Measurements from ENCODE around the gene NF2. TPM values are rescaled to one million over a fixed set of nuclear protein-coding genes. Genes with fewer than 3 reads are reported as not detected.
"Not testable (repeated sequence)": the region's sequence is repeated elsewhere in the genome, so short reads cannot be mapped to it uniquely, and the experiment has no call there.

The NF2 gene
- total and polyA plus RNA-seq, 9 donors = 16.9 to 30.1 (median 19.8) TPM

DNA sequence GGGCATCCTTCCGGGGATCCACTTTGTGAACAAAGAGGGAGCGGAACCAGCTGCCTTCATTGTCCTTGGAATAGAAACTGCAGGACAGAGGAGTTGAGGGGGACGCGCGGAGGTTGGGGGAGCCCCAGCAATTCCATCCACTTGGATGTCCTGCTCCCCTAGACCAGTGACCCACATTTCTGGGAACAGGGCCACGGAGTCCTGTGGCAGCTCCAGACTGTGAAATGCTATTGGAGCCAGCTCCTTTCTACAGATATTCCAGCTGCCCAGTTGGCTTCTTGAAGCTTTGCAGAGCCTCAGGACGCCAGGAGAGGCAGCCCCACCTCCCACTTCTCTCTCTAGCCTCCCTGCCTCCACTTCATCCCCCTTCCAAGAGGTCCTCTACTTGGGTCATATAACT lies 33.0 kb upstream of the NF2 start:
- no peaks in the 10 kb centered on the region for H3K27me3 ChIP-seq (ENCODE audit: control insufficient read depth, insufficient read depth, low read length)
- WGBS (ENCODE audit: insufficient coverage) = 87% methylated on average over 4 of the region's 7 CpGs

DNA sequence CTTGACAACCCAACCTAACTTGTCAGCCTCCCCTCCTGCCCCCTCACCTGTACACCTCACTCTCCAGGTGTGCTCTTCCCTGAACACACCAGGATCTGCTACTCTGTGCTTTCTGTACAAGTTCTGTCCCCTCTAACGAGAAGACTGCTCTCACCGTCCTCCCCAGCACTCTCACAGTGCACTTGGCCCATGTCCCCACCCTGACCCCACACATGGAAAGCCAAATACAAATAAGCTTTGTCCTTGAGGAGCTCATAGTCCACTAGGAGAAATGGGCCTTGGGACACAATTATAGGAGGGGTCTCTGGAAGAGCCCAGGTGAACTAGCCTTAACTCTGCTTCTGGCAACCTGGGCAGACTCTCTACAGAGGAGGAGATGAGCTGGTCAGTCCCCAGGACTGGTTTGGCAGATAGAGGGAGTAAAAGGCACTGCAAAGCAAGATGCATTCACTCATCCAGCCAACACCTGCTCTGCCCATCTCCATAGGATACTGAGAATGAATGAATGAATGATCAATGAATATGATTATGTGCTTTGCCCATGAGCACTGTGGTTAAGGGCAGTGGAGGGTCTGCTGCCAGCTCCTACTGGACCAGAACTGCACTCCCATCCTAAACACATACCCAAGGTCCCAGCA lies 32.4 kb upstream of the NF2 start:
- DNase-seq = no peak
- Histone ChIP-seq H3K9me3 (replicated peaks; ENCODE audit: control insufficient read depth, low read depth, low read length) (no peaks in the 10 kb centered on the region), H3K4me3 (ENCODE audit: low read length) (no peak overlapping the region), H3K27ac (ENCODE audit: low read length) (no peak overlapping the region), H3K27me3 (ENCODE audit: control insufficient read depth, insufficient read depth, low read length) (no peaks in the 10 kb centered on the region), H3K4me1 (ENCODE audit: control insufficient read depth, insufficient read depth, low read length) (no peaks in the 10 kb centered on the region), H3K36me3 (ENCODE audit: control insufficient read depth, insufficient read depth, low read length) (peaks cover 33% of the 10 kb centered on the region)
- WGBS (ENCODE audit: insufficient coverage) = 100% methylated on average over 2 of the region's 2 CpGs

More for the DNA sequence above, 33.0 kb upstream of the NF2 start:
- no peaks in the 10 kb centered on the region for H3K9me3 ChIP-seq (replicated peaks; ENCODE audit: control insufficient read depth, low read depth, low read length)
- no peak overlapping the region for H3K4me3 ChIP-seq (ENCODE audit: low read length)
- peaks cover 34% of the 10 kb centered on the region for H3K36me3 ChIP-seq (ENCODE audit: control insufficient read depth, insufficient read depth, low read length)
- DNase-seq = no peak
- no peak overlapping the region for H3K27ac ChIP-seq (ENCODE audit: low read length)
- no peaks in the 10 kb centered on the region for H3K4me1 ChIP-seq (ENCODE audit: control insufficient read depth, insufficient read depth, low read length)

DNA sequence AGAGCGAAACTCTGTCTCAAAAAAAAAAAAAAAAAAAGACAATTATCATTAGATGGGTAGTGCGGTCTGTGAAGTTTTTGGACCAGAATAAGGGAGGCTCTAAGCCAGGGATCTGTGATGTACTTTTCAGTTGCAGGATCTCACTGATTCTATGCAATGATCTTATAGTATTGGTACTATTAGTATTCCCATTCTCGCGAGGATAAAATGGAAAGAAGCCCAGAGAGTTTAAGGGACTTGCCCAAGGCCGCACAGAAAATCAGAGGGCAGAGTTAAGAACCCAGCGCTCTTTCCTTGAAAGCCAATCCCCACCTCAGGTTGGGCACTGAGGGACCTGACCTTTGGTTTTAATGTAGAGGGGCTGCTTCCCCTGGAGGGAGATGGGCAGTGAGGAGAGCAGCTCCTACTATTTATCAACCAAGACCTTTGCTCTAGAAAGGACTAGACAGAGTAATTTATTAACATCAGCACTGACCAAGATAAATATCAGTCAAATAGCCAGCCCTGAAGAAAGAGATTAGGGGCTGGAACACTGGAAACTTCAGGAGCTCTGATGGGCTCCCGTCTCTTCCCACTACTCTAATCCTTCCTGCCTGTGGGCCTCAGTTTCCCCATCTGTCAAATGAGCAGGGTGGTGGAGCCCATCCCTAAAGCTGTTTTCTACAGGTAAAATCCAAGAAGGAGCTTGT lies 28.5 kb upstream of the NF2 start:
- H3K4me1 ChIP-seq (ENCODE audit: control insufficient read depth, insufficient read depth, low read length) = no peaks in the 10 kb centered on the region
- no peak for DNase-seq
- H3K9me3 ChIP-seq (replicated peaks; ENCODE audit: control insufficient read depth, low read depth, low read length) = no peaks in the 10 kb centered on the region
- no peaks in the 10 kb centered on the region for H3K27me3 ChIP-seq (ENCODE audit: control insufficient read depth, insufficient read depth, low read length)
- no peak overlapping the region for H3K4me3 ChIP-seq (ENCODE audit: low read length)
- no peak overlapping the region for H3K27ac ChIP-seq (ENCODE audit: low read length)
- peaks cover 8% of the 10 kb centered on the region for H3K36me3 ChIP-seq (ENCODE audit: control insufficient read depth, insufficient read depth, low read length)
- WGBS (ENCODE audit: insufficient coverage) = no CpG with 5 or more reads among the region's 7 CpGs

DNA sequence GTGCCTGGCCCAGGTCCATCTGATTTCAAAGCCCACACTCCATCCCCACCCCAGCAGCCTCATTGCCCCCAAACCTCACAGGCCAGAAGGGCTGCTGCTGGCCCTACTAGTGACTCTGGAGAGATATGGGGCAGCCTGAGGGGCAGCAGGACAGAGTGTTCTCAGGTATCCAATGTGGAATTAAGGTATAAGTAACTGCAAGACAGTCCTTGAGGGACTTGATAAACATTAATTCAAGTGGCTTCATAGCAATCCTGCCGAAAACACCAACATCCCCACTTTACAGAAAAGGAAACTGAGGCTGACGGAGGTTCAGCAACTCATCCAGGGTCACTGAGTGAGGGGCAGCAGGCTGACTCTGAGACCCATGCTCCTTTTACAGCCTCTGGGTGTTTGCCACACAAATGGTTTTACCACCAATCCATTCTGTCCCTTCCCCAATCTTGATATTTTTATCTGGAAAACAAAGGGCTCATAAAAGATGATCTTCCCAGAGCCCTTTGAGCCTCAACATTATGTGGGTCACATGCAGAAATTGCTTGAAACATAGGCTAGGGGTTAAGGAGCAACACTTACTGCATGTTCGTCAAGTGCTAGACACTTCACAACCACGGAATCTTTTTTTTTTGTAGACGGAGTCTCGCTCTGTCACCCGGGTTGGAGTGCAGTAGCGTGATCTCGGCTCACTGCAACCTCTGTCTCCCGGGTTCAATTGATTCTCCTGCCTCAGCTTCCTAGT lies 24.8 kb upstream of the NF2 start:
- Histone ChIP-seq H3K4me3 (ENCODE audit: low read length) (no peak overlapping the region), H3K36me3 (ENCODE audit: control insufficient read depth, insufficient read depth, low read length) (peaks cover 2% of the 10 kb centered on the region), H3K27ac (ENCODE audit: low read length) (no peak overlapping the region), H3K27me3 (ENCODE audit: control insufficient read depth, insufficient read depth, low read length) (no peaks in the 10 kb centered on the region), H3K4me1 (ENCODE audit: control insufficient read depth, insufficient read depth, low read length) (peaks cover 11% of the 10 kb centered on the region), H3K9me3 (replicated peaks; ENCODE audit: control insufficient read depth, low read depth, low read length) (no peaks in the 10 kb centered on the region)
- 80% methylated on average over 8 of the region's 10 CpGs for WGBS (ENCODE audit: insufficient coverage)
- DNase-seq = no peak

DNA sequence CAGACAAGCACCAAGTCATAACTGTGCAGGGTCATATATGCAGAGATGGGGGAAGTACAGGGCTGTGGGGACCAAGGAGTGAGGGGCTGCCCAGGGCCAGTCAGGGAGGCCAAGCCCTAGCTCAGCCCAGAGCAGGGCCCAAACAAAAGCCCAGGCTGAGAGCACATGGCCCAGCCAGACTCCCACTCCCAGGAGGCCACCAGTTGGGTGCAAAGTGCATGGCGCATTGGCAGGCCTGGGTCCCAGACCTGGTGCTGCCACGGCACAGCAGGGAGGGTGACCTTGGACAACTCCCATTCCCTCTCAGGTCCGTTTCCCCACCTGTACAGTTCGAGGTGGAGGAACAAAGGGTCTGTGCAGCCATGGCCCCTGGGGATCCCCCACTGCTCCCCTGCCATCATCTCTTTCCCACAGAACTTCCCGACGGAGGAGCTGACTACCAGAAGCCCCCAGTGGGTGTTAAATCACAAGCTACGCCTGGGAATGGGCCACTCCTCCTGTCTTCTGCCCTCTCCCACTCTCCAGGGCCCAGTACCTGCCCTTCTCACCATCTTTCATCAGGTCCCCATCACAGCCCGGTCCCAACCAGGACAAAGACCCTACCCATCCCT lies 23.1 kb upstream of the NF2 start:
- H3K9me3 ChIP-seq (replicated peaks; ENCODE audit: control insufficient read depth, low read depth, low read length) = no peaks in the 10 kb centered on the region
- peaks cover 11% of the 10 kb centered on the region for H3K4me1 ChIP-seq (ENCODE audit: control insufficient read depth, insufficient read depth, low read length)
- H3K36me3 ChIP-seq (ENCODE audit: control insufficient read depth, insufficient read depth, low read length) = peaks cover 2% of the 10 kb centered on the region
- DNase-seq = peak; percentile 17
- no peaks in the 10 kb centered on the region for H3K27me3 ChIP-seq (ENCODE audit: control insufficient read depth, insufficient read depth, low read length)
- peak overlapping the region; percentile 55 for H3K4me3 ChIP-seq (ENCODE audit: low read length)
- H3K27ac ChIP-seq (ENCODE audit: low read length) = peak overlapping the region; percentile 79
- WGBS (ENCODE audit: insufficient coverage) = 26% methylated on average over 8 of the region's 8 CpGs

DNA sequence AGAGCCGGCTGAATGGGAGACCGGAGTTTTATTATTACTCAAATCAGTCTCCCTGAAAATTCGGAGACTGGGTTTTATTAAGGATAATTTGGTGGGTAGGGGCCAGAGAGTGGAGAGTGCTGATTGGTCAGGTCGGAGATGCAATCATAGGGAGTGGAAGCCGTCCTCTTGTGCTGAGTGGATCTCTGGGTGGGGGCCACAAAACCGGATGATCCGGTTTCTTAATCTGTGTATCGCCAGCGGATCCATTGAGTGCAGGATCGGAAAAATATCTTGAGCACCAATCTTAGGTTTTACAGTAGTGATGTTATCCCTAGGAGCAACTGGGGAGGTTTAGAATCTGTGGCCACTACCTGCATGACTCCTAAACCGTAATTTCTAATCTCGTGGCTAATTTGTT lies 21.6 kb upstream of the NF2 start:
- H3K27ac ChIP-seq (ENCODE audit: low read length) = no peak overlapping the region
- no peak overlapping the region for H3K4me3 ChIP-seq (ENCODE audit: low read length)
- H3K36me3 ChIP-seq (ENCODE audit: control insufficient read depth, insufficient read depth, low read length) = peaks cover 2% of the 10 kb centered on the region
- 88% methylated on average over 12 of the region's 12 CpGs for WGBS (ENCODE audit: insufficient coverage)
- DNase-seq = no peak
- no peaks in the 10 kb centered on the region for H3K9me3 ChIP-seq (replicated peaks; ENCODE audit: control insufficient read depth, low read depth, low read length)
- H3K4me1 ChIP-seq (ENCODE audit: control insufficient read depth, insufficient read depth, low read length) = peaks cover 11% of the 10 kb centered on the region
- no peaks in the 10 kb centered on the region for H3K27me3 ChIP-seq (ENCODE audit: control insufficient read depth, insufficient read depth, low read length)

DNA sequence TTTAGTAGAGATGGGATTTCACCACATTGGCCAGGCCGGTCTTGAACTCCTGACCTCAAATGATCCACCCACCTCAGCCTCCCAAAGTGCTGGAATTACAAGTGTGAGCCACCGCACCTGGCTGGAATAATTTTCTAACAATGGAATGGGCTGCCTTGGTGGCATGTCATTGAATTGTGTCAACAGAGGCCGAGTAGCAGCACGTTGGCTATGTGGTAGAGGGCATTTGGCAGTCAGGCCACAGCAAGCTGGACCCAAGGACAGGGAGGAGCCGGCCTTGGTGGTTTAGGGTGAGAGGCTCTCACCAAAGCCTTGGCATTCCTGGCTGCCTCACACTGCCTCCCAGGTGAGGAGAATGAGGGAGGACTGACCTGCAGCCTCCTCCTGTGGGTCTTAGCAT lies 18.5 kb upstream of the NF2 start:
- no peak for DNase-seq
- no peaks in the 10 kb centered on the region for H3K9me3 ChIP-seq (replicated peaks; ENCODE audit: control insufficient read depth, low read depth, low read length)
- H3K4me3 ChIP-seq (ENCODE audit: low read length) = no peak overlapping the region
- H3K27ac ChIP-seq (ENCODE audit: low read length) = no peak overlapping the region
- H3K36me3 ChIP-seq (ENCODE audit: control insufficient read depth, insufficient read depth, low read length) = no peaks in the 10 kb centered on the region
- WGBS (ENCODE audit: insufficient coverage) = 93% methylated on average over 3 of the region's 5 CpGs
- H3K4me1 ChIP-seq (ENCODE audit: control insufficient read depth, insufficient read depth, low read length) = peaks cover 11% of the 10 kb centered on the region
- no peaks in the 10 kb centered on the region for H3K27me3 ChIP-seq (ENCODE audit: control insufficient read depth, insufficient read depth, low read length)

DNA sequence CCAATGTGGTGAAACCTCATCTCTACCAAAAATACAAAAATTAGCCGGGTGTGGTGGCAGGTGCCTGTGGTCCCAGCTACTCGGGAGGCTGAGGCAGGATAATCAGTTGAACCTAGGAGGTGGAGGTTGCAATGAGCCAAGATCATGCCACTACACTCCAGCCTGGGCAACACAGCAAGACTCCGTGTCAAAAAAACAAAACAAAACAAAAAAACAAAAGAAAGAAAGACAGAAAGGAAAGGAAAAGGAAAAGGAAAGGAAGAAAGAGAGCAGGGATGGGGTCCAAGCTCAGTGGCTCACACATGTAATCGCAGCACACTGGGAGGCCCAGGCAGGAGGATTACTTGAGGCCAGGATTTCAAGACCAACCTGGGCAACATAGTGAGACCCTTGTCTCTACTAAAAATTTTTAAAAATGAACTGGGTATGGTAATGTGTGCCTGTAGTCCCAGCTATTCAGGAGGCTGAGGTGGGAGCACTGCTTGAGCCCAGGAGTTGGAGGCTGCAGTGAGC lies 17.2 kb upstream of the NF2 start:
- H3K4me1 ChIP-seq (ENCODE audit: control insufficient read depth, insufficient read depth, low read length); H3K4me3 ChIP-seq (ENCODE audit: low read length); H3K36me3 ChIP-seq (ENCODE audit: control insufficient read depth, insufficient read depth, low read length); H3K9me3 ChIP-seq (replicated peaks; ENCODE audit: control insufficient read depth, low read depth, low read length); DNase-seq; H3K27me3 ChIP-seq (ENCODE audit: control insufficient read depth, insufficient read depth, low read length); H3K27ac ChIP-seq (ENCODE audit: low read length): not testable (repeated sequence)
- 86% methylated on average over 1 of the region's 4 CpGs for WGBS (ENCODE audit: insufficient coverage)

DNA sequence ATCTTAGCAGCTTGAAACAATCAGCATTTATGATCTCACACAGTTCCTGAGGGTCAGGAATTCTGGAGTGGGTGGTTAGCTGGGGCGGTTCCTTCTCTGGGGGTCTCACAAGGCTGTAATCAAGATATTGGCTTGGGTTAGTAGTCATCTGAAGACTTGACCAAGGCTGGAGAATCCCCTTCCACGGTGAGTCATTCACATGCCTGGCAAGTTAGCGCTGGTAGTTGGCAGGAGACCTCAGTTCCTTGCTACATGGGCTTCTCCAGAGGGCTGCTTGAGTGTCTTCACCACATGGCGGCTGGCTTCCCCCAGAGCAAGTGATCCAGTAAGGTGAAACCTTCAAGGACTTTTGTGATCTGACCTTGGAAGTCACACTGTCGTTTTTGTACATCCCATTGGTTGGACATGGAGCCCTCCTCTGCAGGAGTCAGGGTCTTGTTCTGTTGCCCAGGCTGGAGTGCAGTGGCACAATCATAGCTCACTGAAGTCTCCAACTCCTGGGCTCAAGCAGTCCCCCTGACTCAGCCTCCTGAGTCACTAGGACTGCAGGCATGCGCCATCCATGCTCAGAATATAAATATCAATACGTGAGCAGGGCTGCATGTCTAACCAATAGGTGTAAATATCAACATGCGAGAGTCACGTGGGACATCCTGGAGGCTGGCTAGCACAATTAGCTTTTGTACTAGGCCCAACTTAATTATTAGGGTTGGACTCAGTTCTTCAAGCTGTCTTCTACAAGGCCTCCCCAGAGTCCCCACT lies 15.3 kb upstream of the NF2 start:
- peak; percentile 22 for DNase-seq
- H3K9me3 ChIP-seq (replicated peaks; ENCODE audit: control insufficient read depth, low read depth, low read length) = no peaks in the 10 kb centered on the region
- no peak overlapping the region for H3K27ac ChIP-seq (ENCODE audit: low read length)
- H3K4me1 ChIP-seq (ENCODE audit: control insufficient read depth, insufficient read depth, low read length) = no peaks in the 10 kb centered on the region
- no peaks in the 10 kb centered on the region for H3K27me3 ChIP-seq (ENCODE audit: control insufficient read depth, insufficient read depth, low read length)
- H3K36me3 ChIP-seq (ENCODE audit: control insufficient read depth, insufficient read depth, low read length) = no peaks in the 10 kb centered on the region
- no peak overlapping the region for H3K4me3 ChIP-seq (ENCODE audit: low read length)
- WGBS (ENCODE audit: insufficient coverage) = 64% methylated on average over 9 of the region's 9 CpGs

Data from muscle of leg (tissue), 11 donors.